Progenitor cell of endocrine pancreas (in vitro differentiated cells): ENCODE results near the gene SEC16A. TPM values are rescaled to one million over a fixed set of nuclear protein-coding genes. Genes with fewer than 3 reads are reported as not detected.

Experiments
- DNase-seq: peaks from one replicate; pipeline ENCODE4 v3.0.0; 2021; ENCODE audit warnings: low spot score; ENCODE audit not compliant: unreplicated experiment
- H3K27ac Mint-ChIP-seq: 2 replicates; pipeline ENCODE4 v1.8.0; 2021; ENCODE audit warnings: mild to moderate bottlenecking, moderate library complexity, mixed read lengths
- H3K27me3 Mint-ChIP-seq: 2 replicates; pipeline ENCODE4 v1.8.0; 2021; ENCODE audit warnings: mixed read lengths
- H3K36me3 Mint-ChIP-seq: 2 replicates; pipeline ENCODE4 v1.8.0; 2022; ENCODE audit warnings: mixed read lengths; ENCODE audit not compliant: insufficient read depth
- H3K4me1 Mint-ChIP-seq: 2 replicates; pipeline ENCODE4 v1.8.0; 2021; ENCODE audit warnings: low read depth, mixed read lengths
- H3K4me3 Mint-ChIP-seq: 2 replicates; pipeline ENCODE4 v1.8.0; 2021; ENCODE audit warnings: low read depth, mild to moderate bottlenecking, moderate library complexity, mixed read lengths
- H3K9me3 Mint-ChIP-seq: 2 replicates; pipeline ENCODE4 v1.8.0; 2021; ENCODE audit warnings: low read depth, mixed read lengths
- total RNA-seq: library from RNA; stranded (reverse); gene quantifications from 2 replicates; pipeline ENCODE4 v1.2.1, GENCODE V29; 2021
- TF ChIP-seq, protein P1 (sequence below): fragments of 200-600 bp; sonication (generic); IDR thresholded peaks from one replicate; pipeline ENCODE4 v1.5.0; 2021; ENCODE audit warnings: antibody characterized with exemption, mild to moderate bottlenecking; ENCODE audit not compliant: unreplicated experiment

The SEC16A gene
- total RNA-seq, 1 donor from 2014 or later = 76.1 TPM

DNA sequence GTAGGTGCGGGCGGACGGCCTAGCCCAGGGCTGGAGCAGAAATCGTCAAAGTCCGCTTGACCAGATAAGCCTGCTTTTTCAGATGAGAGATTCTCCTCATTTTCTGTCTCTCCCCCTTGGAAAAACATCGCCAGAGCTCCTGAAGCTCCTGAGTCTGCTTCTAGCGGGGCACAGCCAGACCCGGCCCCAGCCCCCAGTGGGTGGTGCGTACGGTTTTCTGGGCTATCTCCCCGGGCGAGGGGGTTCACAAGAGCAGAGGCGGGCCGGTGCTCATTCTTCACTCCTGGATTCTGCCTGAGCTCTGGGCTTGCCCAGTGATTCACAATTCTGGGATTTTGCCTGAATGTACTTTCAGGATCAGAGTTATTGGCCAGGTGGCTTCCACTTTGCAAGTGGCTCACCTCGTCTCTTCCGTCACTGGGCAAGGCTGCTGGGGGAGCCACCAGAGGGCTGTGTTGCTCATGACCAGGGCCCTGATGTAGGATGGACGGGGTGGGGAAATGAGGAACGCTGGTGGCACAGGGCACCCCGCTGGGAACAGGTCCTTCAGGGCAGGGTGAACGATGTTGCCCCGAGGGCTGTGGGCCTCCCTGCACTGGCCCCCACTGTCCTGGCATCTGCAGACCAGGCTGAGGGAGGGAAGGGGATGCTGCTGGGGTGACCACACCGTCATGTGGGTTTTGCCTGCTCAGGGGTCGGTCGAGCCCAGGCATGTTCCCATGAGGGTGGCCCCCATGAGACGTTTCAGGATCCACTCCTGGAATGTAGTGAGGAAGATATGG, 6.3 kb downstream of the SEC16A start:
- Mint-ChIP-seq H3K36me3 (peaks cover 3% of the 10 kb centered on the region), H3K27me3 (no peaks in the 10 kb centered on the region), H3K27ac (no peak overlapping the region), H3K9me3 (no peaks in the 10 kb centered on the region), H3K4me3 (no peak overlapping the region), H3K4me1 (peaks cover 16% of the 10 kb centered on the region)
- DNase-seq = no peak
- TF ChIP-seq, protein P1, sequence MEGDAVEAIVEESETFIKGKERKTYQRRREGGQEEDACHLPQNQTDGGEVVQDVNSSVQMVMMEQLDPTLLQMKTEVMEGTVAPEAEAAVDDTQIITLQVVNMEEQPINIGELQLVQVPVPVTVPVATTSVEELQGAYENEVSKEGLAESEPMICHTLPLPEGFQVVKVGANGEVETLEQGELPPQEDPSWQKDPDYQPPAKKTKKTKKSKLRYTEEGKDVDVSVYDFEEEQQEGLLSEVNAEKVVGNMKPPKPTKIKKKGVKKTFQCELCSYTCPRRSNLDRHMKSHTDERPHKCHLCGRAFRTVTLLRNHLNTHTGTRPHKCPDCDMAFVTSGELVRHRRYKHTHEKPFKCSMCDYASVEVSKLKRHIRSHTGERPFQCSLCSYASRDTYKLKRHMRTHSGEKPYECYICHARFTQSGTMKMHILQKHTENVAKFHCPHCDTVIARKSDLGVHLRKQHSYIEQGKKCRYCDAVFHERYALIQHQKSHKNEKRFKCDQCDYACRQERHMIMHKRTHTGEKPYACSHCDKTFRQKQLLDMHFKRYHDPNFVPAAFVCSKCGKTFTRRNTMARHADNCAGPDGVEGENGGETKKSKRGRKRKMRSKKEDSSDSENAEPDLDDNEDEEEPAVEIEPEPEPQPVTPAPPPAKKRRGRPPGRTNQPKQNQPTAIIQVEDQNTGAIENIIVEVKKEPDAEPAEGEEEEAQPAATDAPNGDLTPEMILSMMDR = no peak

DNA sequence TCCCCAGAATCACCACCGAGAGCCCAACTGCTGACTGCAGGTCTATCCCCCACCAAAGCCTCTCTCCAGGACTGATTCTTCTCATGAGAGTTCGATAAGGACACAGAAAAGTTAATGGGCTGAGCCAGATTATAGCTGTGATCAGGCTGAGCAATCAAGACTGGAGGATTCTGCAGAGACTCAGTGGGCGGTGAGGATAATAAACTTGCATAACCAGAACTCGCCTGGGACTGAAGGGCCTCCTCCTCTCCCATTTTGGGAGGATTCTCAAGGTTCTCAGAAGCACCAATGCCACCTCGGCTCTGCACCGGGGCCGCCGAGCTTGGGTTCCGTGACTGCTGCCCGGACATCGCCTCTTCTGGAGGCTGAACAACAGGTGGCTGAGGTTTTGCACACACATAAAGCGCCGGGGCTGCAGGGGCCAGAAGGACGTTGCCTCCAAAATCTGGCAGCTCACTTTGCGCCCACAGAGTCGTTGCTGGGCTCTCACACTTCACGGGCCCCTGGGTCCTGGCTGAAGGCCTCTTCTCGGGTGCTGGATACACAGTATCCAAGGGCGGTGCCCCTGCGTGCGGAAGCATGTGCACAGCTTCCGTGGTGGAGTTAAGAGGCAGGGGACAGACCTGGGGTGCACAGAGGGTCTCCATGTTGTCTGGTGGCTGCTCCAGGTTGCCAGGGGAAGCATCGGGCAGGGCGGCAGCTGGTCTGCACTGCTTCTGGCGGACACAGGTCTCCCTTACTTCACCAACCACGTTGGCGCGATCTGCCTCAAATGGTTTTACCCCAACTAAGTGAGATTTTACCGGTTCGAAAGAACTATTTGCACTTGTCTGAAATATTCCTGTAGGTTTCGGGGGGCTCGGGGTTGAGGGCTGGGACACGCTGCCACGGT, 7.6 kb downstream of the SEC16A start:
- H3K27ac Mint-ChIP-seq = no peak overlapping the region
- H3K4me1 Mint-ChIP-seq = peaks cover 12% of the 10 kb centered on the region
- H3K27me3 Mint-ChIP-seq = no peaks in the 10 kb centered on the region
- H3K4me3 Mint-ChIP-seq = no peak overlapping the region
- H3K36me3 Mint-ChIP-seq = peaks cover 5% of the 10 kb centered on the region
- H3K9me3 Mint-ChIP-seq = no peaks in the 10 kb centered on the region
- TF ChIP-seq, protein P1 = no peak
- DNase-seq = no peak

DNA sequence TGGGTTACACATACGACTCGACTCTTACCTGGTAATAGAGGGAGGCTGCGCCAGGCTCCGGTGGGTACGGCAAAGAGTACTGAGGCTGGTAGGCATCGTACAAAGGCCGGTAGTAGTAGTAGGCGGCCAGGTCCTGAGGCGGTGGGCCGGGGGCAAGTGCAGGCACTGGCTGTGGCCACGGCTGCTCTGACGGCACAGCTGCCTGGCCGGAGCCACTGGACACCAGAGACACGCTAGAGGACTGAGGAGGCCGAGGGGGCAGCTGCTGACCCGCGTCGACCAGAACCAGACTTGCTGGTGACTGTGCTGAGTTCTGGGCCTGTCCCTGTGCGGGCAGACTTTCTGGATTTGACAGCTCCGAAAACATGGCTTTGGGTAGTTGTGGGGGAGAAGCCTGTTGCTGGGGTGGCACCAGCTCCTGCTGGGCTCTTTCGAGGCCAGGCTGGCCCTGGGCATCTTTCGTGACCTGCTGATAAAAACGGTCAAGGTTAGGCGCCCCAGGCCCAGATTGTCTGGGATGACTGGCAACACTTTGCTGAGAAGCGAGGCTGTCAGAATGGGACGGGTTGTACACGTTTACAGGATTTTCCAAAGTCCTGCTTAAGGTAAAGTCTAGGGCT, 8.7 kb downstream of the SEC16A start:
- Mint-ChIP-seq H3K27me3 (no peaks in the 10 kb centered on the region), H3K4me3 (no peak overlapping the region), H3K4me1 (peaks cover 7% of the 10 kb centered on the region), H3K27ac (no peak overlapping the region), H3K9me3 (no peaks in the 10 kb centered on the region), H3K36me3 (peaks cover 6% of the 10 kb centered on the region)
- DNase-seq = no peak
- TF ChIP-seq, protein P1 = no peak

DNA sequence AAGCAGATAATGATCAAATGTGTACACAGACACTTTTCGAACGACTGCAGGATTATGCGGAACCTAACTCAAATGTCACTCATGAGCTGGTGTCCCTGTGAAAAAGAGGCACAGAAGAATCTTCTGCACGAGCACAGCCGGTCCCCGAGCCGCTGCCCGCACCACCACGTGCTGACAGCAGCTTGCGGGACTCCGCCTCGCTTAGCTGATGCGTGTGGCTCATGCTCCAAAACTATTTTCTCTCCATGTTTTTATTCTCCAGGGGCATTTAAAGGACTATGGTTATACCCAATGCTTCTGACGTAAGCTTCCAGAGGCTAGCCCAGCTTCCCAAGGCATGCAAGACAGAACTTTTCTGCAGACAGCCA, 9.5 kb downstream of the SEC16A start:
- no peaks in the 10 kb centered on the region for H3K9me3 Mint-ChIP-seq
- H3K27ac Mint-ChIP-seq = no peak overlapping the region
- no peak for DNase-seq
- no peak overlapping the region for H3K4me3 Mint-ChIP-seq
- peaks cover 5% of the 10 kb centered on the region for H3K36me3 Mint-ChIP-seq
- peaks cover under 1% of the 10 kb centered on the region for H3K4me1 Mint-ChIP-seq
- no peaks in the 10 kb centered on the region for H3K27me3 Mint-ChIP-seq
- TF ChIP-seq, protein P1 = no peak
